WTC11 (cell line): ENCODE results near the gene NECTIN3. TPM values are rescaled to one million over a fixed set of nuclear protein-coding genes. Genes with fewer than 3 reads are reported as not detected.

Experiments
- ATAC-seq: fragments of 200-7000 bp; cut with Tn5 transposase; 2 replicates; pipeline ENCODE4 v1.10.0; 2021; ENCODE audit warnings: mild to moderate bottlenecking, moderate library complexity
- CTCF ChIA-PET: fragments of 300-600 bp; sonication (Branson Sonifier 250); formaldehyde crosslinking; loops from one replicate; lab custom pipeline; 2021; ENCODE audit warnings: antibody characterized with exemption; lab: Charles Lee
- POLR2A ChIA-PET: fragments of 350-600 bp; sonication (Branson Sonifier 250); formaldehyde crosslinking; loops from one replicate; lab custom pipeline; 2021; ENCODE audit warnings: antibody characterized with exemption; lab: Charles Lee
- DNase-seq: peaks from one replicate; pipeline ENCODE4 v3.0.0; 2021; ENCODE audit warnings: low spot score
- H3K27ac Mint-ChIP-seq: 2 replicates; pipeline ENCODE4 v1.8.0; 2021; ENCODE audit warnings: mixed read lengths
- H3K27me3 Mint-ChIP-seq: 2 replicates; pipeline ENCODE4 v1.8.0; 2021; ENCODE audit warnings: low read depth, mild to moderate bottlenecking, moderate library complexity, mixed read lengths
- H3K36me3 Mint-ChIP-seq: 2 replicates; pipeline ENCODE4 v1.8.0; 2021; ENCODE audit warnings: mixed read lengths
- H3K4me1 Mint-ChIP-seq: 2 replicates; pipeline ENCODE4 v1.8.0; 2022; ENCODE audit warnings: mixed read lengths
- H3K4me3 Mint-ChIP-seq: 2 replicates; pipeline ENCODE4 v1.8.0; 2021; ENCODE audit warnings: mild to moderate bottlenecking, moderate library complexity, mixed read lengths
- H3K9me3 Mint-ChIP-seq: 2 replicates; pipeline ENCODE4 v1.8.0; 2021; ENCODE audit warnings: mixed read lengths
- IRF2 ChIP-seq: sonication (generic); formaldehyde crosslinking; IDR thresholded peaks from 2 replicates; pipeline ENCODE4 v1.8.0; 2022; ENCODE audit warnings: low read depth, missing genetic modification reagents, borderline replicate concordance
- NFYB ChIP-seq: sonication (generic); formaldehyde crosslinking; conservative IDR thresholded peaks from 2 replicates; pipeline ENCODE4 v1.8.0; 2022; ENCODE audit warnings: low read depth, missing genetic modification reagents
- PRRX2 ChIP-seq: fragments of 250-450 bp; sonication (Bioruptor Pico); IDR thresholded peaks from 2 replicates; pipeline ENCODE4 v1.8.0; 2021; ENCODE audit warnings: mild to moderate bottlenecking
- SMAD4 ChIP-seq: sonication (generic); formaldehyde crosslinking; IDR thresholded peaks from 2 replicates; pipeline ENCODE4 v1.8.0; 2022; ENCODE audit warnings: mild to moderate bottlenecking, missing genetic modification reagents
- ZBTB21 ChIP-seq: sonication (generic); formaldehyde crosslinking; IDR thresholded peaks from 2 replicates; pipeline ENCODE4 v1.8.1; 2023; ENCODE audit warnings: mild to moderate bottlenecking, missing genetic modification reagents, borderline replicate concordance
- ZNF219 ChIP-seq: sonication (generic); formaldehyde crosslinking; IDR thresholded peaks from 2 replicates; pipeline ENCODE4 v1.8.0; 2023; ENCODE audit warnings: missing genetic modification reagents, mild to moderate bottlenecking, borderline replicate concordance
- ZNF263 ChIP-seq: sonication (generic); formaldehyde crosslinking; IDR thresholded peaks from 2 replicates; pipeline ENCODE4 v1.8.1; 2022; ENCODE audit warnings: low read depth, mild to moderate bottlenecking, moderate library complexity, missing genetic modification reagents
- total RNA-seq: library from RNA; stranded (reverse); gene quantifications from 3 replicates; pipeline ENCODE4 v1.2.3, GENCODE V29; 2021
- TF ChIP-seq, protein P1 (sequence below): sonication (generic); formaldehyde crosslinking; IDR thresholded peaks from 2 replicates; pipeline ENCODE4 v1.8.1; 2022; ENCODE audit warnings: mild to moderate bottlenecking, moderate library complexity, missing genetic modification reagents
- TF ChIP-seq, protein P2 (sequence below): fragments of 250-450 bp; sonication (Bioruptor Pico); IDR thresholded peaks from 2 replicates; pipeline ENCODE4 v2.1.2; 2022; ENCODE audit warnings: mild to moderate bottlenecking, moderate library complexity
- TF ChIP-seq, protein P3 (sequence below): fragments of 250-450 bp; sonication (Bioruptor Pico); IDR thresholded peaks from 2 replicates; pipeline ENCODE4 v1.9.0; 2021; ENCODE audit warnings: mild to moderate bottlenecking, borderline replicate concordance
- TF ChIP-seq, protein P4 (sequence below): sonication (generic); formaldehyde crosslinking; IDR thresholded peaks from 2 replicates; pipeline ENCODE4 v1.8.1; 2023; ENCODE audit warnings: mild to moderate bottlenecking, missing genetic modification reagents, moderate library complexity

Gene NECTIN3
- total RNA-seq, 1 experiment from 2014 or later, result 24.8 TPM

DNA sequence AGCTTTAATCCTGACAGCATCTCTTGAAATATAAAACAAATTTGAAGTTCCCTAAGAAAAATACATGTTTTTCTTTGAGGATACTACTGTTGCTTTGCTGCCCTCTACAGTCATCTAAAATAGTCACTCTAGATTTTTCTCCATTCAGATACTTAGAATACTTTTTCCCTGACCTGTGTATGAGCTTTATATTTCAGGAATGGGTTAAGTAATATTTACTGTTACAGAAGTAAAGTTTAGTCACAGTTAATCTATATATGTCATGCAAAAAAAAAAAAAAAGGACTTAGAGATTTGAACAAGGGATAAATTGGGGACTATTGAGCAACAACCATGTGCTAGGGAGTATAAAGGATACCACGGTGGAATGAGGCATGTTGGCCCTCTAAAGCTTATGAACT is 8.8 kb downstream of the NECTIN3 start:
- no peak overlapping the region for H3K4me3 Mint-ChIP-seq
- CTCF ChIA-PET, result interaction anchor here (0.6 to 2.3 kb wide), 17 partner anchors 8 to 1277 kb away, joined by 3 to 11 read pairs (median 3); no protein-coding TSS in a partner anchor
- H3K9me3 Mint-ChIP-seq, result no peaks in the 10 kb centered on the region
- H3K27me3 Mint-ChIP-seq, result no peaks in the 10 kb centered on the region
- TF ChIP-seq ZBTB21 (no peak), NFYB (CRISPR knock-in tag) (no peak), ZNF263 (CRISPR knock-in tag) (no peak), SMAD4 (CRISPR knock-in tag) (no peak)
- H3K4me1 Mint-ChIP-seq, result peaks cover 31% of the 10 kb centered on the region
- no peak overlapping the region for H3K27ac Mint-ChIP-seq
- DNase-seq (no peak), ATAC-seq (peak; percentile 61)
- H3K36me3 Mint-ChIP-seq, result no peaks in the 10 kb centered on the region
- POLR2A ChIA-PET, result interaction anchor here (0.6 to 0.7 kb wide), 2 partner anchors 1545 to 1683 kb away, joined by 3 to 6 read pairs; no protein-coding TSS in a partner anchor

DNA sequence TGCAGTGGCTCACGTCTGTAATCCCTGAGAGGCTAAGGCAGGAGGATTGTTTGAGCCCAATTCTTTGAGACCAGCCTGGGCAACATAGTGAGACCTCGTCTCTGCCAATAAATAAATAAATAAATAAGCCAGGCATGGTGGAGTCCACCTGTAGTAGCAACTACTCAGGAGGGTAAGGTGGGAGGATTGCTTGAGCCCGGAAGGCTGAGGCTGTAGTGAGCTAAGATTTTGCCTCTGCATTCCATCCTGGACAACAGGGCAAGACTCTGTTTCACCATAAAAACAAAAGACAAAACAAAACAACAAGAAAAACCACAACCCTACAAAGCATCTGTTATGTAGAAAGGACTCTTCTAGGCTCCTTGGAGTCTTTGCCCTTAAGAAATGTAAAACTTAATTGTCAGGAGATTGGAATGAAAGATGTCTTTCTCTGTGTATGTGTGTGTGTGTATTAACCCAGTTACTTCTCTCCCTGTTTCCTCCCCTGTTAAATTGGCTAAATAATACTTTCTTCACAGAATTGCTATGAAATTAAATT is 9.5 kb downstream of the NECTIN3 start:
- TF ChIP-seq, protein P1, sequence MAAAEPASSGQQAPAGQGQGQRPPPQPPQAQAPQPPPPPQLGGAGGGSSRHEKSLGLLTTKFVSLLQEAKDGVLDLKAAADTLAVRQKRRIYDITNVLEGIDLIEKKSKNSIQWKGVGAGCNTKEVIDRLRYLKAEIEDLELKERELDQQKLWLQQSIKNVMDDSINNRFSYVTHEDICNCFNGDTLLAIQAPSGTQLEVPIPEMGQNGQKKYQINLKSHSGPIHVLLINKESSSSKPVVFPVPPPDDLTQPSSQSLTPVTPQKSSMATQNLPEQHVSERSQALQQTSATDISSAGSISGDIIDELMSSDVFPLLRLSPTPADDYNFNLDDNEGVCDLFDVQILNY (CRISPR knock-in tag), result no peak
- TF ChIP-seq, protein P2, sequence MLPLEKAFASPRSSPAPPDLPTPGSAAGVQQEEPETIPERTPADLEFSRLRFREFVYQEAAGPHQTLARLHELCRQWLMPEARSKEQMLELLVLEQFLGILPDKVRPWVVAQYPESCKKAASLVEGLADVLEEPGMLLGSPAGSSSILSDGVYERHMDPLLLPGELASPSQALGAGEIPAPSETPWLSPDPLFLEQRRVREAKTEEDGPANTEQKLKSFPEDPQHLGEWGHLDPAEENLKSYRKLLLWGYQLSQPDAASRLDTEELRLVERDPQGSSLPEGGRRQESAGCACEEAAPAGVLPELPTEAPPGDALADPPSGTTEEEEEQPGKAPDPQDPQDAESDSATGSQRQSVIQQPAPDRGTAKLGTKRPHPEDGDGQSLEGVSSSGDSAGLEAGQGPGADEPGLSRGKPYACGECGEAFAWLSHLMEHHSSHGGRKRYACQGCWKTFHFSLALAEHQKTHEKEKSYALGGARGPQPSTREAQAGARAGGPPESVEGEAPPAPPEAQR, result no peak
- no peak for TF ChIP-seq IRF2 (CRISPR knock-in tag)
- TF ChIP-seq, protein P3, sequence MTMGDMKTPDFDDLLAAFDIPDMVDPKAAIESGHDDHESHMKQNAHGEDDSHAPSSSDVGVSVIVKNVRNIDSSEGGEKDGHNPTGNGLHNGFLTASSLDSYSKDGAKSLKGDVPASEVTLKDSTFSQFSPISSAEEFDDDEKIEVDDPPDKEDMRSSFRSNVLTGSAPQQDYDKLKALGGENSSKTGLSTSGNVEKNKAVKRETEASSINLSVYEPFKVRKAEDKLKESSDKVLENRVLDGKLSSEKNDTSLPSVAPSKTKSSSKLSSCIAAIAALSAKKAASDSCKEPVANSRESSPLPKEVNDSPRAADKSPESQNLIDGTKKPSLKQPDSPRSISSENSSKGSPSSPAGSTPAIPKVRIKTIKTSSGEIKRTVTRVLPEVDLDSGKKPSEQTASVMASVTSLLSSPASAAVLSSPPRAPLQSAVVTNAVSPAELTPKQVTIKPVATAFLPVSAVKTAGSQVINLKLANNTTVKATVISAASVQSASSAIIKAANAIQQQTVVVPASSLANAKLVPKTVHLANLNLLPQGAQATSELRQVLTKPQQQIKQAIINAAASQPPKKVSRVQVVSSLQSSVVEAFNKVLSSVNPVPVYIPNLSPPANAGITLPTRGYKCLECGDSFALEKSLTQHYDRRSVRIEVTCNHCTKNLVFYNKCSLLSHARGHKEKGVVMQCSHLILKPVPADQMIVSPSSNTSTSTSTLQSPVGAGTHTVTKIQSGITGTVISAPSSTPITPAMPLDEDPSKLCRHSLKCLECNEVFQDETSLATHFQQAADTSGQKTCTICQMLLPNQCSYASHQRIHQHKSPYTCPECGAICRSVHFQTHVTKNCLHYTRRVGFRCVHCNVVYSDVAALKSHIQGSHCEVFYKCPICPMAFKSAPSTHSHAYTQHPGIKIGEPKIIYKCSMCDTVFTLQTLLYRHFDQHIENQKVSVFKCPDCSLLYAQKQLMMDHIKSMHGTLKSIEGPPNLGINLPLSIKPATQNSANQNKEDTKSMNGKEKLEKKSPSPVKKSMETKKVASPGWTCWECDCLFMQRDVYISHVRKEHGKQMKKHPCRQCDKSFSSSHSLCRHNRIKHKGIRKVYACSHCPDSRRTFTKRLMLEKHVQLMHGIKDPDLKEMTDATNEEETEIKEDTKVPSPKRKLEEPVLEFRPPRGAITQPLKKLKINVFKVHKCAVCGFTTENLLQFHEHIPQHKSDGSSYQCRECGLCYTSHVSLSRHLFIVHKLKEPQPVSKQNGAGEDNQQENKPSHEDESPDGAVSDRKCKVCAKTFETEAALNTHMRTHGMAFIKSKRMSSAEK (CRISPR knock-in tag), result no peak
- no peak overlapping the region for H3K4me3 Mint-ChIP-seq
- CTCF ChIA-PET, result interaction anchor here (0.7 to 2.3 kb wide), 14 partner anchors 9 to 767 kb away, joined by 3 to 11 read pairs (median 4); no protein-coding TSS in a partner anchor
- H3K27me3 Mint-ChIP-seq, result no peaks in the 10 kb centered on the region
- POLR2A ChIA-PET, result interaction anchor here (0.6 kb wide), 1 partner anchor 1683 kb away, joined by 3 read pairs; no protein-coding TSS in a partner anchor
- DNase-seq (no peak), ATAC-seq (no peak)
- peaks cover 25% of the 10 kb centered on the region for H3K4me1 Mint-ChIP-seq
- H3K9me3 Mint-ChIP-seq, result no peaks in the 10 kb centered on the region
- no peaks in the 10 kb centered on the region for H3K36me3 Mint-ChIP-seq
- no peak overlapping the region for H3K27ac Mint-ChIP-seq

DNA sequence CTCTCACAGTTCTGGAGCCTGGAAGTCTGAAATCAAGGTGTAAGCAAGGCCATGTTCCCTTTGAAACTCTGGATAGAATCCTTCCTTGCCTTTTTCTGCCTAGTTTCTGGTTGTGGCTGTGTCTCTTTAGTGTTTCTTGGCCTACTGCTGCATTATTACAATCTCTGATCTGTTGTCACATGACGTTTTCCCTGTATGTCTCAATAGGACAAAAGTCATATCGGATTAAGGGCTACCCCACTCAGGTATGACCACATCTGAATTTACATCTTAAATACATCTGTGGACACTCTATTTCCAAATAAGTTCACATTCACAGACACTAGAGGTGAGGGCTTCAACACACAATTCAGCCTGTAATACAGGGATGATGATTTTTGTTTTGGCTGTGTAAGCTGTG is 13.3 kb downstream of the NECTIN3 start:
- POLR2A ChIA-PET, result no interaction called here
- DNase-seq, result no peak
- CTCF ChIA-PET, result no interaction called here
- H3K27me3 Mint-ChIP-seq, result no peaks in the 10 kb centered on the region
- H3K36me3 Mint-ChIP-seq, result no peaks in the 10 kb centered on the region
- H3K27ac Mint-ChIP-seq, result no peak overlapping the region
- no peak for TF ChIP-seq PRRX2 (CRISPR knock-in tag)
- no peak for TF ChIP-seq ZNF219
- TF ChIP-seq, protein P4, sequence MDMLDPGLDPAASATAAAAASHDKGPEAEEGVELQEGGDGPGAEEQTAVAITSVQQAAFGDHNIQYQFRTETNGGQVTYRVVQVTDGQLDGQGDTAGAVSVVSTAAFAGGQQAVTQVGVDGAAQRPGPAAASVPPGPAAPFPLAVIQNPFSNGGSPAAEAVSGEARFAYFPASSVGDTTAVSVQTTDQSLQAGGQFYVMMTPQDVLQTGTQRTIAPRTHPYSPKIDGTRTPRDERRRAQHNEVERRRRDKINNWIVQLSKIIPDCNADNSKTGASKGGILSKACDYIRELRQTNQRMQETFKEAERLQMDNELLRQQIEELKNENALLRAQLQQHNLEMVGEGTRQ (CRISPR knock-in tag), result peak; percentile 26; the same call in 1 of the 2 replicates
- ATAC-seq, result no peak
- H3K4me3 Mint-ChIP-seq, result no peak overlapping the region
- H3K9me3 Mint-ChIP-seq, result no peaks in the 10 kb centered on the region
- H3K4me1 Mint-ChIP-seq, result peaks cover 22% of the 10 kb centered on the region
